Smooth muscle cell (in vitro differentiated cells): ENCODE data around the gene DIP2B. TPM values are rescaled to one million over a fixed set of nuclear protein-coding genes. Genes with fewer than 3 reads are reported as not detected.

Experiments
- DNase-seq: peaks from one replicate; lab custom pipeline; 2025; ENCODE audit not compliant: unreplicated experiment; lab: John Stamatoyannopoulos, UW
- H2AFZ ChIP-seq: fragments of 200-600 bp; sonication (generic); 2 replicates; pipeline ENCODE4 v1.6.0; 2016; ENCODE audit warnings: antibody characterized with exemption, low read depth, mild to moderate bottlenecking
- H3F3A ChIP-seq: fragments of 200-600 bp; sonication (generic); 2 replicates; pipeline ENCODE4 v1.6.0; 2017; ENCODE audit warnings: antibody characterized with exemption, low read depth
- H3K27ac ChIP-seq: fragments of 200-600 bp; sonication (generic); 2 replicates; pipeline ENCODE4 v1.5.1; 2016; ENCODE audit warnings: low read depth, mild to moderate bottlenecking
- H3K27me3 ChIP-seq: fragments of 200-600 bp; sonication (generic); 2 replicates; pipeline ENCODE4 v1.6.1; 2016; ENCODE audit warnings: low read depth, mild to moderate bottlenecking
- H3K36me3 ChIP-seq: fragments of 200-600 bp; sonication (generic); 2 replicates; pipeline ENCODE4 v1.5.1; 2016; ENCODE audit warnings: low read depth
- H3K4me1 ChIP-seq: fragments of 200-600 bp; sonication (generic); 2 replicates; pipeline ENCODE4 v1.5.1; 2016; ENCODE audit warnings: low read depth
- H3K4me2 ChIP-seq: fragments of 200-600 bp; sonication (generic); 2 replicates; pipeline ENCODE4 v1.6.0; 2016; ENCODE audit warnings: mild to moderate bottlenecking
- H3K4me3 ChIP-seq: fragments of 200-600 bp; sonication (generic); 2 replicates; pipeline ENCODE4 v1.5.1; 2016; ENCODE audit warnings: mild to moderate bottlenecking
- H3K79me2 ChIP-seq: fragments of 200-600 bp; sonication (generic); 2 replicates; pipeline ENCODE4 v1.6.0; 2016; ENCODE audit warnings: low read depth, mild to moderate bottlenecking
- H3K9ac ChIP-seq: fragments of 200-600 bp; sonication (generic); 2 replicates; pipeline ENCODE4 v1.6.0; 2016; ENCODE audit warnings: low read depth
- H3K9me3 ChIP-seq: fragments of 200-600 bp; sonication (generic); replicated peaks from 2 replicates; pipeline ENCODE4 v1.5.1; 2016; ENCODE audit warnings: low read depth
- H4K20me1 ChIP-seq: fragments of 200-600 bp; sonication (generic); 2 replicates; pipeline ENCODE4 v1.6.0; 2016; ENCODE audit warnings: low read depth
- CTCF ChIP-seq: fragments of 200-600 bp; sonication (generic); IDR thresholded peaks from 2 replicates; pipeline ENCODE4 v1.5.1; 2017; ENCODE audit warnings: borderline replicate concordance, mild to moderate bottlenecking, antibody characterized with exemption; ENCODE audit not compliant: insufficient read depth, poor library complexity, severe bottlenecking
- WGBS: methylation state at CpG from one replicate; pipeline ENCODE4 v1.1.7; 2016; ENCODE audit warnings: low lambda C conversion rate; 5-methylcytosine and 5-hydroxymethylcytosine counted together
- polyA plus RNA-seq: library from polyadenylated mRNA; unstranded; fragments of >200 nt; fragmentation: Nextera tagmentation; extraction: Ambion mirVana; gene quantifications from 2 replicates; pipeline ENCODE4 v1.2.1, GENCODE V29; 2016
- total RNA-seq: library from RNA; depleted of rRNA; stranded (reverse); fragments of >200 nt; gene quantifications from 2 replicates; pipeline ENCODE4 v1.2.3, GENCODE V29; 2014

The DIP2B gene
- total and polyA plus RNA-seq, 2 experiments from 2014 or later: 5.8 to 35.2 TPM

GRCh38 chr12:50603817-50604639 is 99.2 kb downstream of the DIP2B start:
- Histone ChIP-seq H3K79me2 (peaks cover 91% of the 10 kb centered on the region), H3K27ac (no peak overlapping the region), H4K20me1 (no peaks in the 10 kb centered on the region), H3F3A (no peaks in the 10 kb centered on the region), H3K4me2 (no peak overlapping the region), H3K9me3 (no peaks in the 10 kb centered on the region), H3K9ac (no peak overlapping the region), H3K27me3 (no peaks in the 10 kb centered on the region), H3K36me3 (no peaks in the 10 kb centered on the region), H2AFZ (no peak overlapping the region), H3K4me3 (no peak overlapping the region), H3K4me1 (no peaks in the 10 kb centered on the region)
- TF ChIP-seq CTCF: no peak
- WGBS: 89% methylated on average over 4 of the region's 4 CpGs
- no peak for DNase-seq

GRCh38 chr12:50604640-50604920 is 99.8 kb downstream of the DIP2B start:
- Histone ChIP-seq H3F3A (no peaks in the 10 kb centered on the region), H3K27ac (no peak overlapping the region), H3K4me3 (no peak overlapping the region), H3K9ac (no peak overlapping the region), H3K9me3 (no peaks in the 10 kb centered on the region), H3K79me2 (peaks cover 91% of the 10 kb centered on the region), H3K36me3 (no peaks in the 10 kb centered on the region), H3K4me1 (no peaks in the 10 kb centered on the region), H3K4me2 (no peak overlapping the region), H3K27me3 (no peaks in the 10 kb centered on the region), H4K20me1 (no peaks in the 10 kb centered on the region), H2AFZ (no peak overlapping the region)
- TF ChIP-seq CTCF: no peak
- WGBS: 91% methylated on average over 1 of the region's 1 CpG
- DNase-seq: no peak

- no peaks in the 10 kb centered on the region for H3K27me3 ChIP-seq
- H2AFZ ChIP-seq: no peak overlapping the region
- peaks cover 84% of the 10 kb centered on the region for H3K79me2 ChIP-seq
- no peaks in the 10 kb centered on the region for H4K20me1 ChIP-seq
- TF ChIP-seq CTCF: no peak
- H3K36me3 ChIP-seq: no peaks in the 10 kb centered on the region
- no peak overlapping the region for H3K27ac ChIP-seq
- H3K9me3 ChIP-seq: no peaks in the 10 kb centered on the region
- H3K4me1 ChIP-seq: no peaks in the 10 kb centered on the region
- no peak overlapping the region for H3K4me2 ChIP-seq
- no peak overlapping the region for H3K4me3 ChIP-seq
- no peak overlapping the region for H3K9ac ChIP-seq
- DNase-seq: no peak
- H3F3A ChIP-seq: no peaks in the 10 kb centered on the region
- WGBS: 78% methylated on average over 5 of the region's 5 CpGs
Measured at GRCh38 chr12:50606675-50607375, 102.0 kb downstream of the DIP2B start.
